HL-60 (cell line): Measurements from ENCODE around the gene SYT5.

ENCODE experiments used
- DNase-seq, 2 experiments: peaks; one replicate each; pipeline ENCODE4 v3.0.0-alpha.2; 2010 to 2020; ENCODE audit warnings: low read depth in 1 of 2, low spot score in 1 of 2
- H3K27ac ChIP-seq: fragments of 250-450 bp; sonication (Bioruptor Pico); replicated peaks from 2 replicates; pipeline ENCODE4 v1.5.1; 2020; ENCODE audit warnings: mild to moderate bottlenecking, moderate library complexity
- H3K27me3 ChIP-seq: fragments of 250-450 bp; sonication (Bioruptor Pico); 2 replicates; pipeline ENCODE4 v1.5.1; 2021; ENCODE audit warnings: mild to moderate bottlenecking, moderate library complexity; ENCODE audit not compliant: insufficient read depth, poor library complexity, severe bottlenecking
- H3K4me3 ChIP-seq: replicated peaks from 2 replicates; pipeline ENCODE4 v1.5.1; 2011; ENCODE audit warnings: mild to moderate bottlenecking, control low read depth, low read length; ENCODE audit not compliant: insufficient read depth
- CTCF ChIP-seq: IDR thresholded peaks from one replicate; pipeline ENCODE4 v1.5.1; 2011; ENCODE audit warnings: low read length, control low read depth, inconsistent platforms; ENCODE audit not compliant: insufficient read depth
- GABPA ChIP-seq: IDR thresholded peaks from 2 replicates; pipeline ENCODE4 v1.6.1; 2012; ENCODE audit warnings: low read depth
- POLR2AphosphoS5 ChIP-seq: IDR thresholded peaks from 2 replicates; pipeline ENCODE4 v1.6.1; 2012; ENCODE audit warnings: low read depth
- SPI1 ChIP-seq: IDR thresholded peaks from 2 replicates; pipeline ENCODE4 v1.6.1; 2012; ENCODE audit warnings: low read depth, mild to moderate bottlenecking, borderline replicate concordance
- long read RNA-seq: library from polyadenylated mRNA; unstranded; transcript quantifications from one replicate; pipeline ENCODE4 v2.0.0, GENCODE V29; 2020
- TF ChIP-seq, protein P1 (sequence below): IDR thresholded peaks from 2 replicates; pipeline ENCODE4 v1.6.1; 2012; ENCODE audit warnings: low read depth; ENCODE audit not compliant: insufficient replicate concordance

SYT5 gene
- long read RNA-seq = 0 reads

GRCh38 chr19:55179606-55180484 lies at the start of gene SYT5:
Gene SYT5 (minus strand): TSS chr19:55180289. CDS start chr19:55179041, 1,248 bp downstream.
- Histone ChIP-seq H3K27ac (no peak within 1 kb of the TSS), H3K27me3 (peaks cover 31% of the 10 kb centered on the region), H3K4me3 (no peak within 1 kb of the TSS)
- peak; percentile 20 to 38 for DNase-seq
- TF ChIP-seq, protein P1, sequence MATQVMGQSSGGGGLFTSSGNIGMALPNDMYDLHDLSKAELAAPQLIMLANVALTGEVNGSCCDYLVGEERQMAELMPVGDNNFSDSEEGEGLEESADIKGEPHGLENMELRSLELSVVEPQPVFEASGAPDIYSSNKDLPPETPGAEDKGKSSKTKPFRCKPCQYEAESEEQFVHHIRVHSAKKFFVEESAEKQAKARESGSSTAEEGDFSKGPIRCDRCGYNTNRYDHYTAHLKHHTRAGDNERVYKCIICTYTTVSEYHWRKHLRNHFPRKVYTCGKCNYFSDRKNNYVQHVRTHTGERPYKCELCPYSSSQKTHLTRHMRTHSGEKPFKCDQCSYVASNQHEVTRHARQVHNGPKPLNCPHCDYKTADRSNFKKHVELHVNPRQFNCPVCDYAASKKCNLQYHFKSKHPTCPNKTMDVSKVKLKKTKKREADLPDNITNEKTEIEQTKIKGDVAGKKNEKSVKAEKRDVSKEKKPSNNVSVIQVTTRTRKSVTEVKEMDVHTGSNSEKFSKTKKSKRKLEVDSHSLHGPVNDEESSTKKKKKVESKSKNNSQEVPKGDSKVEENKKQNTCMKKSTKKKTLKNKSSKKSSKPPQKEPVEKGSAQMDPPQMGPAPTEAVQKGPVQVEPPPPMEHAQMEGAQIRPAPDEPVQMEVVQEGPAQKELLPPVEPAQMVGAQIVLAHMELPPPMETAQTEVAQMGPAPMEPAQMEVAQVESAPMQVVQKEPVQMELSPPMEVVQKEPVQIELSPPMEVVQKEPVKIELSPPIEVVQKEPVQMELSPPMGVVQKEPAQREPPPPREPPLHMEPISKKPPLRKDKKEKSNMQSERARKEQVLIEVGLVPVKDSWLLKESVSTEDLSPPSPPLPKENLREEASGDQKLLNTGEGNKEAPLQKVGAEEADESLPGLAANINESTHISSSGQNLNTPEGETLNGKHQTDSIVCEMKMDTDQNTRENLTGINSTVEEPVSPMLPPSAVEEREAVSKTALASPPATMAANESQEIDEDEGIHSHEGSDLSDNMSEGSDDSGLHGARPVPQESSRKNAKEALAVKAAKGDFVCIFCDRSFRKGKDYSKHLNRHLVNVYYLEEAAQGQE = peak; percentile 99
- no peak for TF ChIP-seq POLR2AphosphoS5
- TF ChIP-seq SPI1 = no peak

- no peak for DNase-seq
- Histone ChIP-seq H3K27ac (no peak overlapping the region), H3K4me3 (no peak overlapping the region), H3K27me3 (no peaks in the 10 kb centered on the region)
- TF ChIP-seq GABPA = no peak
Measured at GRCh38 chr19:55229789-55230182, 49.7 kb upstream of the SYT5 start.

DNA sequence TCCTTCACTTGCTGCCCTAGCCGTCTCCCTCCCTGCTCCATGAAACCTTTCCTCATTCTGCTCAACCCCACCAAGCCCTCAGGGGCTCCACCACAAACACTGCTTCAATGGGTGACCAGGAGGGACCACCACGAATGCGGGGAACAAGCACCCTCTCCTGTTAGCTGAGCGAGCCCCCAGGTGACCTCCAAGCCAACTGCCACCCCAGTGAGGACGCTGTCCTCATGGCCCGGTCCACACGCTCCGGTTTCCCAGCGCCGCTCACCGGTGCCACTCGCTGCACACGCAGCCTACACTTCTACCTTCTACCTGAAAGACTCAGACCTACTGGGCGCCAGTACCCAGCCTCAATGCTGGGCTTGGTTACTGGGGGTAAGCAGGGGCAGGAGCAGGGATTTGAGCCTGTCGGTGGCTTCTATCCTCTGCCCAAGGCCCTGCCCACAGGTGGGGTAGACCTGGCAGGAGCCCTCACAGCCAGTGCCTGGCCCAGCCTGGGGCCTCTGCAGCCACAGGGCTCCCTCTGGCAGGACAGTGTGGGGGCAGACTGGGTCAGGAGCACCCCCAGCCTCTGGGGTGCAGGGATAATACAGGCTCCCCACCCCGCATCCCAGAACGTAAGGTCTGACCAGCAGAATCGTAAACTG lies 49.2 kb upstream of the SYT5 start:
- H3K27me3 ChIP-seq = no peaks in the 10 kb centered on the region
- H3K4me3 ChIP-seq = no peak overlapping the region
- no peak overlapping the region for H3K27ac ChIP-seq
- TF ChIP-seq, protein P1 = no peak
- TF ChIP-seq POLR2AphosphoS5 = no peak
- no peak for DNase-seq

GRCh38 chr19:55228403-55229031 lies 48.4 kb upstream of the SYT5 start, which contains the start of gene TMEM86B:
Gene TMEM86B (minus strand): TSS chr19:55228763. CDS start chr19:55228741, 22 bp downstream.
- Histone ChIP-seq H3K27ac (no peak within 1 kb of the TSS), H3K4me3 (no peak within 1 kb of the TSS), H3K27me3 (no peaks in the 10 kb centered on the region)
- no peak for DNase-seq
- peak; percentile 13; the same call in 1 of the 2 replicates for TF ChIP-seq POLR2AphosphoS5
- no peak for TF ChIP-seq SPI1
- TF ChIP-seq GABPA = no peak
- TF ChIP-seq CTCF = no peak
- TF ChIP-seq, protein P1 = no peak
